Measurements from ENCODE around the gene IGSF10. TPM values are rescaled to one million over a fixed set of nuclear protein-coding genes. Genes with fewer than 3 reads are reported as not detected.
A peak's percentile ranks its signal among the peaks of the same experiment; 100 is the strongest.
"Not testable (repeated sequence)": the region's sequence is repeated elsewhere in the genome, so short reads cannot be mapped to it uniquely, and the experiment has no call there.

IGSF10 gene, protein sequence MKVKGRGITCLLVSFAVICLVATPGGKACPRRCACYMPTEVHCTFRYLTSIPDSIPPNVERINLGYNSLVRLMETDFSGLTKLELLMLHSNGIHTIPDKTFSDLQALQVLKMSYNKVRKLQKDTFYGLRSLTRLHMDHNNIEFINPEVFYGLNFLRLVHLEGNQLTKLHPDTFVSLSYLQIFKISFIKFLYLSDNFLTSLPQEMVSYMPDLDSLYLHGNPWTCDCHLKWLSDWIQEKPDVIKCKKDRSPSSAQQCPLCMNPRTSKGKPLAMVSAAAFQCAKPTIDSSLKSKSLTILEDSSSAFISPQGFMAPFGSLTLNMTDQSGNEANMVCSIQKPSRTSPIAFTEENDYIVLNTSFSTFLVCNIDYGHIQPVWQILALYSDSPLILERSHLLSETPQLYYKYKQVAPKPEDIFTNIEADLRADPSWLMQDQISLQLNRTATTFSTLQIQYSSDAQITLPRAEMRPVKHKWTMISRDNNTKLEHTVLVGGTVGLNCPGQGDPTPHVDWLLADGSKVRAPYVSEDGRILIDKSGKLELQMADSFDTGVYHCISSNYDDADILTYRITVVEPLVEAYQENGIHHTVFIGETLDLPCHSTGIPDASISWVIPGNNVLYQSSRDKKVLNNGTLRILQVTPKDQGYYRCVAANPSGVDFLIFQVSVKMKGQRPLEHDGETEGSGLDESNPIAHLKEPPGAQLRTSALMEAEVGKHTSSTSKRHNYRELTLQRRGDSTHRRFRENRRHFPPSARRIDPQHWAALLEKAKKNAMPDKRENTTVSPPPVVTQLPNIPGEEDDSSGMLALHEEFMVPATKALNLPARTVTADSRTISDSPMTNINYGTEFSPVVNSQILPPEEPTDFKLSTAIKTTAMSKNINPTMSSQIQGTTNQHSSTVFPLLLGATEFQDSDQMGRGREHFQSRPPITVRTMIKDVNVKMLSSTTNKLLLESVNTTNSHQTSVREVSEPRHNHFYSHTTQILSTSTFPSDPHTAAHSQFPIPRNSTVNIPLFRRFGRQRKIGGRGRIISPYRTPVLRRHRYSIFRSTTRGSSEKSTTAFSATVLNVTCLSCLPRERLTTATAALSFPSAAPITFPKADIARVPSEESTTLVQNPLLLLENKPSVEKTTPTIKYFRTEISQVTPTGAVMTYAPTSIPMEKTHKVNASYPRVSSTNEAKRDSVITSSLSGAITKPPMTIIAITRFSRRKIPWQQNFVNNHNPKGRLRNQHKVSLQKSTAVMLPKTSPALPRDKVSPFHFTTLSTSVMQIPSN (N-terminal part only)
- total RNA-seq, result 13.6 TPM

DNA sequence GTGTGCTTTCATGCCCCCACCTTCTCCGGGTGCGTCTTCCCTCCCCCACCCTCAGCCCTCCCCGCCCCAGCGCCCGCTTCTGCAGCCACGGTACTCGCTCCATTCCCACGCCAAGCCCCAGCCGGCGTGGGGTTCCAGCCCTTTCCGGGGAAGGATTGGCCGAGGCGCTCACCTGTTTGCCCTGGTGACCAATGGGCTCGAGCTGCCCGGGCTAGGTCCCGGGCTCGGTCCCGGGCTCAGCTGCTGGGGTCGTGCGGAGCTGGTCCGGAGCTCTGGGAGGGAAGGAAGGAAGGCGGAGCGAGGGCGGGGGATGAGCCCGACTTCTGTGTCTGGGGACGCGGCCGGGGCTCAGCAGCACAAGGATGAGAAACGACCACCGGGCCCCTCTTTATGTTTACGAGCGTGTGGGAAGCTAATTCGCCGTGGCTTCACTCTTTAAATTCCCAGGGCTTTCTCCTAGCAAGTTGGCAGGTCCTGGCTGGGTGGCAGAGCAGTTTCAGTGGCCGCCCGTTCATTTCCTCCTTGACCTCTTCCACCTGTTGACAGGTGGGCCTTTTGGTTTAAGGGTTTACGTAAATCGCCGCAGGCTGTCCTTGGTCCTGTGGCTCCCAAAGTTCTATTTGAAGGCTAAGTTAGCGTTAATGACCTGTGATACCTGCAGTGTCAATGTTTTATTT, at the start of gene IGSF10:
TSS of gene IGSF10 (minus strand) at position 288 of the 677 bp plus-strand sequence. CDS start 2,352 bp downstream, outside the sequence.
- DNase-seq (ENCODE audit: low spot score), result no peak

DNA sequence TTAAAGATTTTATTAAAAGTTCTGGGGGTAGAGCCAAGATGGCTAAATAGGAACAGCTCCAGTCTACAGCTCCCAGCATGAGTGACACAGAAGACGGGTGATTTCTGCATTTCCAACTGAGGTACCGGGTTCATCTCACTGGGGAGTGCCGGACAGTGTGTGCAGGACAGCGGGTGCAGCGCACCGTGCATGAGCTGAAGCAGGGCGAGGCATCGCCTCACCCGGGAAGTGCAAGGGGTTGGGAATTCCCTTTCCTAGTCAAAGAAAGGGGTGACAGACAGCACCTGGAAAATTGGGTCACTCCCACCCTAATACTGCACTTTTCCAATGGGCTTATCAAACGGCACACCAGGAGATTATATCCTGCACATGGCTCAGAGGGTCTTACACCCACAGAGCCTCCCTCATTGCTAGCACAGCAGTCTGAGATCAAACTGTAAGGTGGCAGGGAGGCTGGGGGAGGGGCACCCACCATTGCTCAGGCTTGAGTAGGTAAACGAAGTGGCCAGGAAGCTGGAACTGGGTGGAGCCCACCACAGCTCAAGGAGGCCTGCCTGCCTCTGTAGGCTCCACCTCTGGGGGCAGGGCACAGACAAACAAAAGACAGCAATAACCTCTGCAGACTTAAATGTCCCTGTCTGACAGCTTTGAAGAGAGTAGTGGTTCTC, 48.7 kb upstream of the IGSF10 start:
- not testable (repeated sequence) for DNase-seq (ENCODE audit: low spot score)

DNA sequence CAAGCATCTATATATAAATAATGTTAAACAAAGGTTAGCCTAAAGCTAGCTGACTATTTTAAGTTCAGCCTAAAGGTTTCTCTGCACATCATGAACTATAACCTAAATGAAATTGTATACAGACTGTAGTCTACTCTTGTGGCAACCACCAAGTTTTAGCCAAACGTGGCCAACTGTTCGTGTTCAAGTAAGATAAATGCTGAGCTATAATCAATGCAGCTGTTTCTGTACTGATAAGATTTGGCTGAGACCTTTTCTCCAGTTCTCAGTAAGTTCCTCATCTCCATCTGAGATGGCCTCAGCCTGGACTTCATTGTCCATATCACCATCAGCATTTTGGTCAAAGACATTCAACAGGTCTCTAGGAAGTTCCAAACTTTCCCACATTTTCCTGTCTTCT, 43.7 kb upstream of the IGSF10 start:
- no peak for DNase-seq (ENCODE audit: low spot score)

DNA sequence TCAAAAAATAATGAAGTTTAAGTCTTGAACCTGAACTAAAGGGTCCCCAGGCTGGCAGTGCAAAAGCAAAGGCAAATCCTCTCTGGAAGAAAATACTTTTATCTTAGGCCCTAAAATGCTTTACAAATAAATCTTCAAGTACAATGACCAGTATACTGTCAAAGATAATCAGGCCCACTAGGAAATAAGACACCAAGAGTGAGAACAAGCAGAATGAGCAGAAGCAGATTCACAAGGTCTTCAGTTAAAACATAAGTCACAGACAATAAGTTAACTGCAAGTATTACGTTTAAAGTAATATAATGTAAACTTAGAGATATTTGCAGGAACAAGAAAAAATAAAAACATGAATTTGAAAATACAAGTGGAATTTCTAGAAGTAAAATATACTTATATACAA, 42.2 kb upstream of the IGSF10 start:
- no peak for DNase-seq (ENCODE audit: low spot score)

DNA sequence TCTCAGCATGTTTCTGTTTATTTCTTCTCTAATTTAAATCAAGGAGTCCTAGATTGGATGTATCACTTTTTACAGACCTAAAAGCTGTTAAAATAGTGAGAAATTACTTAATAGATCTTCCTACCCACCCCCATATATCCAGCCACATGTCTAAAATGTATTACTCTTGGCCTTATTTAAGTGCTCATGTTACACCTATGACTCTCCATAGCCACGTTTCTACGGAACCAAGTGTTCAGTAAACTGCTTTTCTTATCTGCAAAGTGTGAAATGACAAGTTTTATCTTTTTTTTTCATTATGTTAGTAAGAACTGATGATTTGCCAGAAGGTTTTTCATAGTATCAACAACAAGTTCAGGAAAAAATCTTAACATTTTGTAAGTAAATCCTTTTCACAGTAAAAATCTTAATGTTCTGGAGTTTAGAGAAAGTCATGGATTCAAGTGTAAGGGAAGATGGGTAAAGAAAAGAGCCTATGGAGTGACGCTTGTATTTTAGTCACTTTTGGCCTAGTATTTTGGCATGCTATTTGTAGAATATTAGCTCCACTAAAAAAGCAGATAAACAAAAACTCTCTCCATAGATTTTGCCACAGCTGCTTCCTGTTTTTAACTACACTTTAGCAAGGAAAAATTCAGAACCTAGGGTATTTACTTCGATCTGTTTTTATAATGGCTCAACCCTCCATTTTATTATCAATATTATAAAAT, 41.2 kb upstream of the IGSF10 start:
- no peak for DNase-seq (ENCODE audit: low spot score)

DNA sequence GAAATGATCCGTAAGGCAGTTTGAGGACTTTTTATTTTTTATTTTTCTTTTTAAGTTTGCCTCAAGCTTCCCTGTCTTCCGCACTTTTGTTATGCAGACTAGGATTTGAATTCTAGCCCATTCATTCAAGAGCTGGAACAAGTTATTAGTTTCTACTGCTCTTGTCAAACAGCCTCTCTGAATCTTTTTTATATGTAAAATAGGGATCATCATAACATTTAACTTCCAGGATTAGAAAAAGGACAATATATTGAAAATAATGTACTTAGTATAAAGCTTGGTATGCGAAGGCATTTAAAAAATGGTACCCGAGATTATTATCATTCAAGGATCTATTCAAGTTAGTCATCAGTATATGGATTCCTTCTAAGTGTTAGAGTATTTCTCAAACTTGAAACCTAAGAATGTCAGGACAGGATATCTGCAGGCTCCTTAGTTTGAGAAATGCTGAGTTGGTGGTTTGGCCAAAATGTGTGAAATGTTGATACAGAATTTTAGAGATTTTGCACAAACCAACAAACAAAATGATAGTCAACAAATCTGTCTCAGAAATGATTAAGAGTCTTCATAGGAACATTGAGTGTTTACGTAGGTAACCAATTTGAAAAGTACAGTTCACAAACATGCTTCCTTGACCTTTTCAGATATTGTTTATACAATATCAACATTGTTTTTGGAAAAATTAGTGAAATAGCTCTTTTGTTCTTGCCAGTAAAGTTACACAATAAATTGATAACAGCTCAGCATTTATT, 40.5 kb upstream of the IGSF10 start:
- no peak for DNase-seq (ENCODE audit: low spot score)

DNA sequence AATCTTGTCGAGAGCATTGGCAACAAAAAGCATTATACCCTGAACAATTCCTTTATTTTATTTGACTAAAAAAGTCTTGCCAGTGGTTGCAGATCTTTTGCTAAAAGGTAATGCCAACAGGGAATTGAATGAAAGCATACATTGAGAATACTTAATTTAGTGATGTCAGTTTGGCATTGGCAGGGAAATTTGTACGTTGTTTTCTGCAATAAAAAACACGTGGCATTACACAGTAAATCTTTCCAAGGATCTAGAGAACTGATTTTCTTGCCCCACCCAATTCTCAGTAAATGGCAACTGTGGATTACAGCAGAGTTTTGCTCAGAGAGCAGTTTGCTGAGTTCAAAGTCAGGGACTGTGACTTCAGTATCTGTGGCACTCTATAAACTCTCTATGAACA, 38.3 kb upstream of the IGSF10 start:
- DNase-seq (ENCODE audit: low spot score), result no peak

DNA sequence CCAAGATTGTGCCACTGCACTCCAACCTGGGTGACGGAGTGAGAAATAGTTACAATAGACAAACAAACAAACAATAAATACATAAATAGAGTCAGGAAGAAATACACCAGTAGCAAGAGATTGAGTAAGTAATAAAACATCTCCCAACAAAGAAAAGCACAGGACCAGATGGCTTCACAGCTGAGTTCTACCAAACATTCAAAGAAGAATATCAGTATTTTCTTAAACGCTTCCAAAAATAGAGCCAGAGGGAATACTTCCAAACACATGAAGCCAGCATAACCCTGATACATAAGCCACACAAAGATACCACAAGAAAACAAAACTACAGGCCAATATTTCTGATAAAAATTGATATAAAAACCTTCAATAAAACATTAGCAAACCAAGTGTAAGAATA, 30.7 kb upstream of the IGSF10 start:
- no peak for DNase-seq (ENCODE audit: low spot score)

DNA sequence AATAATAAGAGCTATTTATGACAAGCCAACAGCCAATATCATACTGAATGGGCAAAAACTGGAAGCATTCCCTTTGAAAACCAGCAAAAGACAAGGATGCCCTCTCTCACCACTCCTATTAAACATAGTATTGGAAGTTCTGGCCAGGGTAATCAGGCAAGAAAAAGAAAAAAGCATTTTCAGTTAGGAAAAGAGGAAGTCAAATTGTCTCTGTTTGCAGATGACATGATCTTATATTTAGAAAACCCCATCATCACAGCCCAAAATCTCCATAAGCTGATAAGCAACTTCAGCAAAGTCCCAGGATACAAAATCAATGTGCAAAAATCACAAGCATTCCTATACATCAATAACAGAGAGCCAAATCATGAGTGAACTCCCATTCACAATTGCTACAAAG, 27.0 kb upstream of the IGSF10 start:
- DNase-seq (ENCODE audit: low spot score), result not testable (repeated sequence)

DNA sequence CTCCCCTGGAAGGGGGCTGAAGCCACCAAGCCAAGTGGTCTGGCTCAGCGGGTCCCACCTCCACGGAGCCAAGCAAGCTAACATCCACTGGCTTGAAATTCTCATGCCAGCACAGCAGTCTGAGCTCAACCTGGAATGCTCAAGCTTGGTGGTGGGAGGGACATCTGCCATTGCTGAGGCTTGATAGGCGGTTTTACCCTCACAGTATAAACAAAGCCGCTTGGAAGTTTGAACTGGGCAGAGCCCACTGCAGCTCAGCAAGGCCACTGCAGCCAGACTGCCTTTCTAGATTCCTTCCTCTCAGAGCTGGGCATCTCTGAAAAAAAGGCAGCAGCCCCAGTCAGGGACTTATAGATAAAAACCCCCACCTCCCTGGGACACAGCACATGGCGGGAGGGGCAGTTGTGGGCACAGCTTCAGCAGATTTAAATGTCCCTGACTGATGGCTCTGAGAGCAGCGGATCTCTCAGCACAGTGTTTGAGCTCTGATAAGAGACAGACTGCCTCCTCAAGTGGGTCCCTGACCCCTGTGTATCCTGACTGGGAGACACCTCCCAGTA, 23.2 kb upstream of the IGSF10 start:
- no peak for DNase-seq (ENCODE audit: low spot score)

DNA sequence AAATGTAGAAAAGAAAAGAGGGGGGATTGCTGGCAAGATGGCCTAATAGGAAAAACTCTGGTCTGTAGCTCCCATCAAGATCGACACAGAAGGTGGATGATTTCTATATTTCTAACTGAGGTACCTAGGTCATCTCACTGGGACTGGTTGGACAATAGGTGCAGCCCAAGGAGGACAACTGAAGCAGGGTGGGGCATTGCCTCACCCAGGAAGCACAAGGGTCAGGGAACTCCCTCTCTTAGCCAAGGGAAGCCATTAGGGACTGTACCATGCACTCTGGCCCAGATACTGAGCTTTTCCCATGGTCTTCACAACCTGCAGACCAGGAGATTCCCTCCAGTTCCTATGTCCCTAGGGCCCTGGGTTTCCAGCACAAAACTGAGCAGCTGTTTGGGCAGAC, 22.6 kb upstream of the IGSF10 start:
- no peak for DNase-seq (ENCODE audit: low spot score)

DNA sequence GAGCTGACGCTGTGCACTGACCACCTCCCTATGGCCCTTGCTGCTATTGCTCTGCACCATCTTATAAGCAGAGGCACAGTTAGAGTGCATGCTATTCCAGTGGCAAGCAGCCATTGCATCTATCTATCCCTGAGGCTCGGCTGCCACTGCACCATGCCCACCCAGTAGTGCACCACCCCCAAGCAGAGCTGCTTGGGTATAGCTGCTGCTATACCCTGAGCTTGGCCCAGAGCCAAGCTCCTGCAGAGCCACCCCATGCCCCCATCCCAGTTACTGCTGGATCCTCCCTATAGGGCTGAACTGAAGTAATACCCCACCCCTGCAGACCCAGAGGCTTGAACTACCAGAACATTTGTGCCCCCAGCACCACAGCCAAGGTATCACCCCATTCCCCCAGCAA, 19.6 kb upstream of the IGSF10 start:
- DNase-seq (ENCODE audit: low spot score), result no peak

DNA sequence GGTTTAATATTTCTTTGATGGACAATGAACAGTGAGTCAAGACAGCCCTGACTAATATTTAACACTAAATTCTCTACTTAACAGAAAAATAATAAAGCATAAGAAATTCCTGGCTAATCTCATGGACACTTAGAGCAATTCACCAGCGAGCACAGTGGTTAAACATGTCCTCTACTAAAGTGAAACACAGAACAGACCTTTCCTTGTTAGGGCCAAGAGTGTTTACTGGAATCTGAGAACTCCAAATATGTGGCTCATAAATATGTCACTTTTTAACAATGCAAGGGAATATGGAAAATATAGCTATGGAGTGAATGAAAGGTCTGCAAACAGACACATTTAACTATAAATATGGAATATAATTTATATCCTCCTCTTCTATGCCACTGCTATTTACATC, 18.6 kb upstream of the IGSF10 start:
- no peak for DNase-seq (ENCODE audit: low spot score)

DNA sequence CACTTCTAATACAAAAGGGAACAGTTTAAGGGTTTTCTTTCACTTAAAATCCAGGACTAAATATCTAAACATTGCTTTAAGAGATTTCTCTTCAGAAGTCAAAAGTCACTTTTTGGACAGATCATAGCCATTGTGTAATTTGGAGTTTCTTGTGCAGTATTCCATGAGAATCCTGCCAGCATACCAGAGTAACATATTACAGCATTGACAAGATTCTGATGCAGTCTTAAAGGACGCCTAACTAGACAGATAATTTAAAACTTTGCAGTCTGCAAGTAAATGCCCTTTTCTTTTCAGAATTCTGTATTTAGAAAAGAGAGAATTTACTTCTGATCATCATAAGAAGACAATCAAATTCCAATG, 17.5 kb upstream of the IGSF10 start:
- DNase-seq (ENCODE audit: low spot score), result no peak

DNA sequence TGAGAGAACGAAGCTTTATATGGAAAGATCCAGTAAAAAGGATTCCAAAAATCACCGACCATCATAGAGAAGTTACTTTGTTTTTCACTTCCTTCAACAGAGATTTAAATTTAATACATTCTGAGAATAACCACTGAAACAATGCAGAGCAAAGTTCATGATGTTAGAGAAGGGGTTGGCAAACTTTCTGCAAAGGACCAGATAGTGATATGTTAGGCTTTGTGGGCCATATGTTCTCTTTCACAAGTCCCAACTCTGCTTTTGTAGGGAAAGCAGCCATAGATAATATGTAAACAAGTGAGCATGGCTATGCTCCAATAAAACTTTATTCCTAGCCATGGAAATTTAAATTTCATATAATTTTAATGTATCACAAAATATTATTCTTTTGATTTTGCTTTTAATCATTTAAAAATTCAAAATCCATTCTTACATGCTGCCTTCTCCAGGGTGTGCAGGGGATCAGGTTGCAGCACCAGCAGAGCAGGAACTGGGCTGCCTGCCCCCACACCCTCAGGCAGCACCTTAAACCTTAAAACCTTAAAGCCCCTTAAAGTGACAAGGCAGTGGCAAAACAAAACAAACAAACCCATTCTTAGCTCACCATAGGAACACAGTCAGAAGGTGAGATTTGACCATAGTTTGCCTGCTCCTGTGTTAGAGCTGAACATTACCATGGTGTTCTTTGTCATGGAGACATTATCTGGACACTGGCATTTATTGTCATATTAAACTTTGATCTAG, 16.9 kb upstream of the IGSF10 start:
- no peak for DNase-seq (ENCODE audit: low spot score)

DNA sequence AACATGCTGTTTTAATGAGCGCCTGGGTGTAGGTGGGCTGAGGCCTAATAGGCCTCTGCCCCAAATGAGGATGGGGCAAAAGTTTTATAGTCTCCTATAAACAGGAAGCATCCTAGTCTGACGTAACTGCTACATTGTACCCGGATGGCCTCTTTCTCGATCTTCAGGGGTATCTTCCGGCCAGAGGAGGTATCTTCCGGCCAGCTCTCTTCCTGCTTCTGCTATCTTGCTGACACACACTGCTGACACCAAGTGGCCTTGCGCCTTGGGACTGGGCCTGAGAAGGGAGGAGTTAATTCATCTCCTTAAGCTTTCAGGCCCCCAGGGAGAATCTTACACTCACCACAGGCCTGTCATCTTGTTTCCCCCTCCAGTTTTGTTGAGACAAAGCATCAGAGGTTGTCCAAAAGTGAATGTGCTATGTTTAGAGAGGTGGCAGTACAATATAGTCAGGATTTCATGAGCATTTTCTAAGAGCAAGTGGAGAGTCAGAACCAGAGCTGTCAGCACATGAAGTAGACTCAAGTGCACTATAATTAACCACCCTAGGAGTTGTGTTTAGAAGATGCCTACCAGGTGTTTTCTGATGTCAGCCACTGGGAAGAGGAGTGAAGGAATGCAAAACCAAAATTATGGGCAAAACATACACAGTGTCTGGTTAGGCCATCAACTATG, 15.6 kb upstream of the IGSF10 start:
- DNase-seq (ENCODE audit: low spot score), result no peak

DNA sequence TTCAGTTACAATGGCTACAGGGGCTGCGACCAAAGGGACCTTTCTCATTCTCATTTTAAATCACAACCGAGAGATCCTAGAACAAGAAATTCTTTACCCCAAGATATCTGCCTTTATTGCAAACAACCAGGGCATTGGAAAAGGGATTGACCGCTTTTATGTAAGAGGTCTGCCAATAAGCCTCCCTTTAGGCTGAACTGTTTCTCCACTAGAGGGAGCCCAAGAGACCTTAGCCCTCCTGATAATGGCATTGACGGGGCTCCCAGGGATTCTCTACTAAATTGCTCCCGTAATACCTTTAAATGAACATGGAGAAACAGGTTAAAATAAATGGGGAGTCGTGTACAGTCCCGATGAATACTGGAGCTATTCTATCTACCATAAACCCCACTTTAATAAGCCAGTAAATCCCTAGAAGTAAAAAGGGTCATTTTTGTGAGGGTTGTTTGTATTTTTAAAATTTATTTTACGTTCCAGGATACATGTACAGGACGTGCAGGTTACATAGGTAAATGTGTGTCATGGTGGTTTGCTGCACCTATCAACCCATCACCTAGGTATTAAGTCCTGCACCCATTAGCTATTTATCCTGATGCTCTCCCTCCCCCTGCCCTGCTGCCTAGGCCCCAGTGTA, 7.5 kb upstream of the IGSF10 start:
- DNase-seq (ENCODE audit: low spot score), result peak; percentile 50

DNA sequence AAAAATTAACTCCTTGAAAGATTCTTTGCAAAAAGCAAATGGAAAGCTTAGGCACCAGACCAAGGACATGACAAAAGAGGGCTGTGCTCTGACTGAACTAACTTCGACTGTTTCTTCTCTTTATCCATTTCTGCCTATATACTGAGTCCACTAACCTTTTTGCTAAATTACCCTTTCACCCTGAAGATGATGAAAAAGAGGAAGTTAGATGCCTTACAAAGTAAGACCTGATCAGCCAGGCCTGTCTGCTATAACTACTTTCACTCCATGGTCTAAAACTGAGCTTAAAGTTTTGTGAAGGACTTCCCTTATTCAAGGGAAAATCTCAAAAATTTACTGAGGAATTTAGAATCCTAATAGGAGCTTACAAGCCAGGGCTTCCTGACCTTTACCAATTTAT, 6.2 kb upstream of the IGSF10 start:
- DNase-seq (ENCODE audit: low spot score), result no peak

Measured in mucosa of gallbladder (tissue), 1 donor.